ENCODE data around the gene TMPRSS3.

The TMPRSS3 gene

DNA sequence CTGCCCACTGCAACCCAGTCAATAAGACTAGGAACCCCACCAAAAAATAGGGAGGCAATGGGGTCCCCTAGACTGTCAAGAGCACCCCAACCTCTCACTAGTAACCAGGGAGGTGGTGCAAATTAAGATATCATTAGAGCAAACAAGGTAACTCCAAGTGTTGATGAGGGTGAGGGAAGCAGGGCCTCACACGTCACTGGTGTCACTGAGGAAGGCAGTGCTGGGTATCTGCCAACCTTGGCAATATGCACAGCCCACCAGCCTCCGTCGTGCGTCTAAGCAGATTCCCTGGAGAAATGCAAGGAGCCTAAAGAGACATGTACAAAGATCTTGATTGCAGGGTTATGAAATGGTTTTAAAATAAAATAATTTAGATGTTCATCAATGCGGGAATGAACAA, 11.6 kb upstream of the TMPRSS3 start:
- DNase-seq (ENCODE audit: low spot score): no peak

DNA sequence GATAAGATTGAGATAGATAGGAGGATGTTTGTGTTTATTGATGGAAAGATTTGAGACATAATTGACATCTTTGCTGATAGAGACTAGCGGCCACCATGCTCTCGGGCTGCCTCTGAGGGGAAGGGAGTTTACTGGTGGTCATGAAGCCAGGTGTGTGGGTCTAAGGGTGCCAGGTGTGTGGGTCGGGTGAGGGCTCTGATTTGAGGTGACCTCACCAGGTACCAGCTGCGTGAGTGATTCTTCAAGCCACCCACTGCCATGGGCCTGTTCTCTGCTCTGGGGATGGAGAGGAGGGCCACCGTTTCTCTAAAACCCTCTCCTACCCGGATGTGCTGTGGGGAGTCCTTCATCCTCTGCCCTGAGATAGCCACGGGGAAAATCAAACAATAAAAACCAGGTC, 11.0 kb upstream of the TMPRSS3 start:
- DNase-seq (ENCODE audit: low spot score): no peak

DNA sequence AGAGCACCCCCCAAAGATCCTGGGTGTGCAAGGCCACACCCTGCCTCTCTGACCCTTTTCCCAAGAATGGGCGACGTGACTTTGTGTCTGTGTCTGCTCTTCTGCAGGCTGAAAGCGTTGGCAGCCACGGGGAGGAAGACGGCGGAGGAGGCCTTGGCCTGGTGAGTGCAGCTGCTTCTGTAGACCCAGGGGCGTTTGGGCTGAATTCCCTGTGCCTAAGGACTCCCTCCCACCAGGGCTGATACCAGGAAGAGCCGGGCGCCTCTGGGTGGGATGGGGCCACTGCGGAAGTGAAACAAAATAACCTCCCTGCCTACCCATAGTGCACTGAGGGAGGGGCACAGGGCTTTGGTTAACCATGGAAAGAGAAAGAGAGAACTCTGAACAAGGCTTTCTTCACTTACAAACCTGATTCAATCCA, 10.4 kb upstream of the TMPRSS3 start:
- peak; percentile 56 for DNase-seq (ENCODE audit: low spot score)

DNA sequence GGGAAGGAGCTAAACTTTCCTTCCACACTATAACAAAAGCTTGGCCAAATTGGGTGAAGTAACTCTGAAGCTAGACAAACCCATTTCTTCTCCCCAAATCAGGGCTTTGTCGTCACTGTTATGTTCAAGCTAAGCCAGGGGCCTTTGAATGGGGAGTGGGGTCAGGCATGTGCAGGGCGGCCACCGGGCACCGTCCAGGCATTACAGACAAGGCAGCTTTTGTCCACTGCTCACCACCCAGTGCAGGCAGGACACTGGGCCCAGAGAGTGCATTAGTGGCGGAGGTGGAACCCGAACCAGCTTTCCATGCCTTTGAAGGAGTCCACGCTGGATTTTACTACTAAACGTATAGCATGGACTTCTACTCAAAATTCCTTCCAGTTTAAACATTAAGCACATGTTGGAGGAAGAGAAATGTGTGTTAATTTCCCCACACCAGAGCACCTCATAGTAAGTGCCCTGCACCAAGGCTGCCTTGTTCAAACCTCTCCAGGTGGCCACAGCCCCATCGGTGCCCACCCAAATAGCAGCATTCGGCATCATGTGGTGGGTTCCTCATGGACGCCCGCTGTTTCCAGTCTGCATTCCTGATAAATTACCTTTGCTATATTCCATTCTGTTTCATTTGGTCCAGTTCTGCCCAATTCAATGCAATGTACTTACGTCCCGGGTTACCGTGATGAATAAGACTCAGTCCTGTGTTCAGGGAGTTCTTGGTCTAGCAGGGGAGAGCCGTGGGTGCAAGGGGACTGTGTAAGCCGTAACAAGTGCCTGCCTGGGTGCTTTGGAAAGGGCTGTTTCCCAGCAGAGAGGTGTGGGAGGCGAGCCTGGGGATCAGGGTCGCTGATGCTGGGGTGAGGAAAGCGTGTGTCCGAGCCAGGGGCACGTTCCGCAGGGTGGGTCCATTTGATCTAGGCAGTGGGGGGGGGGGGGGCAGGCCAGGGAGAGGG, 9.5 kb upstream of the TMPRSS3 start:
- DNase-seq (ENCODE audit: low spot score): no peak

DNA sequence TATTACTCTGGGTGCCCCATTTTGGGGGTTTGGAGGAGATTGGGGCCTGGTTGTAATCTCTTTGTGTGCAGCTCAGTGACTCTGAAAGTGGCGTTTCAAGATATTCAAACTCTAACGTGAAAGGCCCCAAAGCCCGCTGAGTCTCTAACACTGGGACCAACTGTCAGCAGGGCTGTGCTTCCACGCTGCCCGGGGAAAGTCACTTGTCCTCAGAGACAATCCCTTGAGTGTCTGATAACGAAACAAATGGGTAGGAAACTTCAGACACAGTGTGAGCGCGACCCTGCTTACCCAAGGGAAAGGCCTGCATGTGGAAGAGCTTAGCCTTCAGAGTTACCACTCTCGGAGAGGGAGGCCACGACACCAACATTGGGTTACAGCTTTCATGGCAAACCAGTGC, 8.7 kb upstream of the TMPRSS3 start:
- no peak for DNase-seq (ENCODE audit: low spot score)

DNA sequence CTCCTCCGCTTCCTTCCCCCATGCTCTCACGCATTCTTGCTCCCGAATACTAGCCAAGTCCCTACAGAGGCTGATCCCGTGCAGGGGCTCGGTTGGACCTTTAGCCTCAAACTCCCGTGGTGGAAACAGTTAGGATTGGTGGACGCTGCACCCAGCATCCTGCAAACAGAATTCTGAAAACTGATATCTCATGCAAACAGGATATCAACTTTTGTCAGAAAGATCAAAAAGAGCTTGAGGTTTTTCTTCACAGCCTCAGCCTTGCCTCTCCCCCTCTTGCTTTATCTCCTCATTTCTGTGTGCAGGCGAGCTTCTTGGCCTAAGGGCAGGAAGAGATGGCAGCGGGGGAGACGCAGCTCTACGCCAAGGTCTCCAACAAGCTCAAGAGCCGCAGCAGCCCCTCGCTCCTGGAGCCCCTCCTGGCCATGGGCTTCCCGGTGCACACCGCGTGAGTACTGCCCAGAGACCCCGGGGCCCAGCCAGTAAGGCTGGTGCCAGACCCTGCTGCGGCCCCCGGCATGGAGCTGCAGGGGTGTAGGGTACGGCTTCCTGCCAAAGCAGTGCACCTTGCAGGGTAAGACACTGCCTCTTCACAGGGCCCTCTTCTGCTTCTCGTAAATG, 7.9 kb upstream of the TMPRSS3 start, which contains the start of gene UBASH3A:
TSS of gene UBASH3A (plus strand) at position 292 of the 621 bp plus-strand sequence. CDS start at position 336, 44 bp downstream.
- peak; percentile 67 for DNase-seq (ENCODE audit: low spot score)

DNA sequence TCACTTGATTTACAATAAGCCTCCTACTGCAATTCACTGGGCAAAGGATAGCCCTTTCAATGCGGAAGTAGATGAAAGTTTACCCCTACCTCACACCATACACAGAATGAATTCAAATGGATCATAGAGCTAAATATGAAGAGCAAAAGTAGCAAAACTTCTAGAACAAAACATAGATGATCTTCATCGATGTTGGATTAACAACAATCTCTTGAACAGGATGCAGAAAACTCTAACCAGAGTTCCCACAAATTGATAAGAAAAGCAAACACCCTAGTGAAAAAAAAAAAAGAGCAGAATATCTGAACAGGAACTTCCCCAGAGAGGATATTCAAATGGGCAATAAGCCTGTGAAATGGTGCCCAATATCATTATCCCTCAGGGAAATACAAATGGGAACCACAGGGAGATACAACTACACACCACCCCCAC, 6.0 kb upstream of the TMPRSS3 start:
- no peak for DNase-seq (ENCODE audit: low spot score)

DNA sequence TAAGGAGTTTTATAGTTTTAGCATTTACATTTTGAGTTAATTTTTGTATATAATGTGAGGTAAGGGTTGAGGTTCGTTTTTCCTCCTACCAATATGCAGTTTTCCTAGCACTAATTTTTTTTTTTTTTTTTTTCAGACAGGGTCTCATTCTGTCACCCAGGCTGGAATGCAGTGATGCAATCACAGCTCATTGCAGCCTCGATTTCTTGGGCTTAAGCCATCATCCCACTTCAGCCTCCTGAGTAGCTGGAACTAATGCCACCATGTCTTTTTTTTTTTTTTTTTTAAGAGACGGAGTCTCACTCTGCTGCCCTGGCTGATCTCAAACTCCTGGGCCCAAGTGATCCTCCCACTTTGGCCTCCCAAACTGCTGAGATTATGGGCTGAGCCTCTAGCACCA, 5.3 kb upstream of the TMPRSS3 start:
- no peak for DNase-seq (ENCODE audit: low spot score)

DNA sequence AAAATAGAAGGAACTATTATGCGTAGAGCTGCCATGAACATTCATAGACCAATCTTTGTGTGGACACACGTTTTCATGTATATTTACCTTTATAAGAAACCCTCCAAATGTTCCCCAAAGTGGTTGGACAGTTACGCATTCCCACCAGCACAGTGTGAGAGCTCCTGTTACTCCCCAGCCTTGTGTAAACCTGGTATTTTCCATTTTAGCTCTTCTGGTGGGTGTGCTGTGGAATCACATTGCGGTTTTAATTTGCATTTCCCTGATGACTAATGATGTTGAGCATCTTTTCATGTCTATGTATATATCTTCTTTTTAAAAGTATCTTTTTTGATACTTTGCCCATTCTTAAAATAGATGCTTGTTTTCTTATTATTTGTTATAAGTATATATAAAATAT, 4.7 kb upstream of the TMPRSS3 start:
- DNase-seq (ENCODE audit: low spot score): peak; percentile 39

DNA sequence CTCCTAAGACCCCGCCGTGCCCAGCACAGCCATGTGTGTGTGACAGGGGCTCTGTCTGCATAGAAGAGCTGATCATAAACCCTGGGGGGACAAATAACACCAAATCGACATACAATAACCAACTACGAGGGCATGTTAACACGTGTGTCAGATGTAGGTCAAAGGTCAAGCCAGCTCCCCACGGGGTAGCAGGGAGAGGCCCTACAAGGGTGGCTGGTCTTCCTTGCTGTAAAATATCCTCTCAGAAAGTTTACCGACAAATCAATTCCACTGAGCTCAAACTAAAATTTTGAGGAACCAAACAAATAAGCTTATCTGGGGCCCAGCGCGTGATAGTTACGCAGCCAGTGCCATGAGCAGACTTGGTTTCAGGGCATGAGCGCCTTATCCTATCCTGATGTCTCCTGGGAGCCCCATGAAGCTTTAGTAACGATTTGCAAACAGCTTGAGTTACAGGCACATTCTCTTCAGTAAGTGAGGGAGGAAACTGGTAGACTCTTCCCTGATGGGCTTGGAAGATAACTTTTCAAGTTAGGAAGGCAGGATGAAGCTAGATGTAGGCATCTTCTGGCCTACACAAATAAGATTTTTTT, 2.7 kb upstream of the TMPRSS3 start:
- DNase-seq (ENCODE audit: low spot score): no peak

DNA sequence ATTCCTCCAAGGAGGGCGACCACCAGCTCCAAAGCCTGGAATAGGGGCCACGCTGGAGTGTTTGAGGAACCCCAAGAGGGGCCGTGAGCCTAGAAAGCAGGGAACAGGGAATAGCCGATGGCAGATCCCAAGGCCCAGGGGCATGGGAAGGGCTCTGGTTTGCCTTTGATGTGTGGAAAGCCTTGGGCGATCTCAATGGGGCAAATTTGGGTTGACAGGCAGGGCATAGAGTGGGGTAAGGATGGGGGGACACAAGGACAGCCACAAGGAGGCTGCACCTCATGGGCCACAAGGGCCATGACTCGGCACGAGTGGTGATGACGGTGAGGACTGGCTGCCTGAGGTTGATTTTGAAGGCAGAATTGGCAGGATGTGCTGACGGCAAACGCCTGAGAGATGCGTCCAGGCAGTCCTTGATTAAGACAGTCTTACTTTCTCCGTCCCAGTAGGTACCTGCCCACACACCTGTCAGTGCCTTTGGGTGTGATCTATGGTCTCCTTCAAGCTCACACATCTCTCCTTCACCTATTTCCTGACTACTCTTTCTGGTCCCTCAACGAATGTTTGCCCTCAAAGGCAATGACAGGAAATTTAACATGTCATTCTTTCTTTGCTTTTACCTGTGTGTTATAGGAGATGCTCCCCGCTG, 2.0 kb upstream of the TMPRSS3 start:
- DNase-seq (ENCODE audit: low spot score): no peak

DNA sequence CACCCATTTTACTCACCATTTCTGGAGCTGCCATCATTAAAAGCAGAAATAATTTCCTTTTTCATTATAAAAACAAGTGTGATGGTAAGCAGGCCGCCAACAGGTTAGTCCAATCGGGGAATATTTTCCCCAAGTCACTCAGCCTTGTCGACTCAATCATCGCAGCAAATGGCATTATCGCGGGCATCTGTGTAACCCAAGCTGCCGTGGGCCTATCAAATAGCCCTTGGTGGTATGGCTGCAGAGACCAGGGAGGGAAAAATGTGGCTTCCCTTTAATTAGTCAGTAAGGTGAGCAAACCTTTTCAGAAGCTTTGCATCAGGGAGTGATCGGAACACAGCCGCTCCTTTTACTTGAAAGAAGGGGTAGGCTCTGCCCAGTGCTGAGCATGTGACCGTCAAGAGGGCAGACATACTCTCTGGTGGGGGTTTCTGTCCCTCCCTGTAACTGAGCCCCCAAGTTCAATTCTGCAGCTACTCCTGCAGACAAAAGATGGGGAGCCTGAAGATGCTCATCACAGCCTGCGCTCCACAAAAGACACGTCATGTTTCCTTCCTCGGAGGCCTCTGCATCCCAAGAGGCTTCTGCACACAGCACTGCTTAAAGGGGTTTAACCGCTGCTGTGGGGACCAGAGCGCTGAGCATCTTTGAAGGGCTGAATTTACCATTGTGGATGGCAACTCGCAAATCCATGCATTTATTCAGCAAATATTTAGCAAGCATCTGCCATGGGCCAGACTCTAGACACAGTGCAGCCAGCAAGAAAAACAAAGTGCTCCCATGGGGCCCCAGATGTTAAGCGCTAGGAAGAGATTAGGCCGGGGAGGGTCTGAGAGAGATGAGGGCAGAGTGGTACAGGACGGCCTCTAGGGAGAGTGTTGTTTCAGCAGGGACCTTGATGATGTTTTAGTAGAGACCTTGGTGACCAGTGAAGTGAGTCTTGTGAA, 1.2 kb upstream of the TMPRSS3 start:
- no peak for DNase-seq (ENCODE audit: low spot score)

DNA sequence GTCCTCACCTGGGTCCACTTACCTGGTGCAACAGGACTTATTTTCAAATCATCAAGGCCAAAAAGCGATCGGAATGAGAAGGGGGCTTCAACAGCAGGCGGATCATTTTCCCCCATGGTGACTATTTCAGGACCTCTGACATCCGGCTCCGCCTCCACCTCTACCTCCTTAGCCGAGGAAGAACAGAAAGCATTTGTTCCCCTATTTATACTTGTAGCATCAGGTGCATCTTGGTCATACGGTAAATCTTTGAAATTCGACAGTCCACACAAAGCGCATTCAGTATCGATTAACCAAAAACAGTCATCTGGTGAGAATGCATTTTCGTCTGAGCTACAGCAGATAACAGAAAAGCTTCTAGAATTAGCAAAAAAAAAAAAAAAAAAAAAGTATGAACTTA, 550 bp downstream of the TMPRSS3 start:
- no peak for DNase-seq (ENCODE audit: low spot score)

DNA sequence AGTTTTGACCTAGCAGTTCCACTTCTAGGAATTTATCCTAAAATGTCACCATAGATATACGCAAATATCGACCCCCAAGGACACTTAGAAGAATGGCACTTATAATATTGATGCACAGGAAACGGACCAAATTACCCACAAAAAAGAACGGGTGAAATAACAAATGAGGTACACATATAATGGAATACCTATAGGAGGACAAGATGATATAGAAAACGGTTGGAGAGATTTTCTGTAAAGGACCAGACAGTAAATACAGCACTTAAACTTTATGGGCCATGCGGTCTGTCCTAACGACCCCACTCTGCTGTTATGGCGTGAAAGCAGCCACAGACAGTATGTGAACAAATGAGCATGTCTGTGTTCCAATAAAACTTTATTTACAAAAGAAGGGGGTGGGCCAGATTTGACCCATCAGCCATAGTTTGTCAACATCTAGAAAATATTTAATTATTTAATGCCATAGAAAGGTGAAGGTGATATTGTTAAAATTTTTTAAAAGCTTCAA, 2.4 kb downstream of the TMPRSS3 start:
- DNase-seq (ENCODE audit: low spot score): no peak

DNA sequence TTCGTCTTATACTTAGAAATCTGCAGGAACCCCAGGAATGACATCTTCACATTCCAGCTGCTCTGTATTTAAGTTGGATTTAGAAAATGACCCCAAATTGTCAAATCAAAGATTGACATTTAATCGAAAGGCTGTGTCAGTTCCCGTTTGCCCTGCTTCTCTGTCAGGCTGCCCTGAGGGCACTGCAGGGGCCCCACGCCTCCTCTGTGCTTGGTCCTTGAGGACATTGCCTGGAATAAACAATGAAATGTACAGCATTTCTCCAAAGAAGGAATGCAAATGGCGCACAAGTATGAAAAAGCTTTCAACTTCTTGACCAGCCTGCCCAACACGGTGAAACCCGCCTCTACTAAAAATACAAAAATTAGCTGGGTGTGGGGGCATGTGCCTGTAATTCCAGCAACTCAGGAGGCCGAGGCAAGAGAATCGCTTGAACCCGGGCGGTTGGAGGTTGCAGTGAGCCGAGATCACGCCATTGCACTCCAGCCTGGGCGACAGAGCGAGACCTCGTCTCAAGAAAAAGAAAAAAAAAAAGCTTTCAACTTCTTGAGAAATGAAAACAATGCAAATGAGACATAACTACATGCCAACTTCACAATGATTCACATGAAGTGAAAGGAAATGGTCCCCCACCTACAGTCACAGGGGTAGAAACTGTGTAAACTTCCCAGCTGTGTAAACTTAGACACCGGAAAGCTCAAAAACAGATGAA, 3.0 kb downstream of the TMPRSS3 start:
- DNase-seq (ENCODE audit: low spot score): peak; percentile 57

DNA sequence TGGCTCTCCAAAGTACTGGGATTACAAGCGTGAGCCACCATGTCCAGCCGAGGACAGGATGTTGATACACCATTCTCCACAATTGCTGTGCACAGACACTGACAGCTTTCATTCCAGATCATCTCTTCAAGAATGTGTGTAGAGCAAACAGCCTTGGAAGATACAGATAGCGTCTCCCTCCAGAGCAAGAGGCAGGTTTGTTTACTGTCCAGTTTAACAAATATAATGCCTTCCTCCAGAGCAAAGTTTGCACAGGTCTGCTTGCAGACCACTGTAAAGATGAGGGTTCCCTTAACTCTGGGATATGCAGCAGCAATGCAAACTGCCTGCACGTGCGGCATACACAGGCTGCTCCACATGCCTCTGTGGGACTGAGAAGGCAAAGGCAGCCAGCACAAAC, 4.6 kb downstream of the TMPRSS3 start:
- DNase-seq (ENCODE audit: low spot score): no peak

DNA sequence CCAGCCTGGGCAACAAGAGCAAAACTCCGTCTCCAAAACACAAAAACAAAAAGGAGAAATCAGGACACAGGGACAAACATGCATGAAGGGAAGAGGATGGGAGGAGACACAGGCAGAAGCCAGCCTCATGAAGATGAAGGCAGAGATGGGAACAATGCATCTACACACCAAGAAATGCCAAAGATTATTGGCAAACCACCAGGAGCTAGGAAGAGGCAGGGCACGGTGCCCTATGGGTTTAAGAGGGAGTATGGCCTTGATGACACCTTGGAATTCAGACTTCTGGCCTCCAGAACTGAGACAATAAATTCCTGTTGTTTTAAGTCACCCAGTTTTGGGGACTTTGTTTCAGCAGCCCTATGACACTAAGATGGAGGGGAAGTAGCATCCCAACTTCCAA, 5.2 kb downstream of the TMPRSS3 start:
- DNase-seq (ENCODE audit: low spot score): no peak

DNA sequence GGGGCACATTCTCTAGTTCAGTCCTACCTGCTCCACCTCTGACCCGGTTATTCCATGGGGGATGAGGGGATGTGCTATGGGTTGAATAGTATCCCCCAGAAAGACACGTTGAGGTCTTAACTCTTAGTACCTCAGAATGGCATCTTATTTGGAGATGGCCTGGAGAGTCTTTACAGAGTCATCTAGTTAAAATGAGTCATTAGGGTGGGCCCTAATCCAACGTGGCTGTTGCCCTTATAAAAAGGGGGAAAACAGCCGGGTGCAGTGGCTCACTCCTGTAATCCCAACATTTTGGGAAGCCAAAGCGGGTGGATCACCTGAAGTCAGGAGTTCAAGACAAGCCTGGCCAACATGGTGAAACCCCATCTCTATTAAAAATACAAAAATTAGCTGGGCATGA, 5.7 kb downstream of the TMPRSS3 start:
- no peak for DNase-seq (ENCODE audit: low spot score)

DNA sequence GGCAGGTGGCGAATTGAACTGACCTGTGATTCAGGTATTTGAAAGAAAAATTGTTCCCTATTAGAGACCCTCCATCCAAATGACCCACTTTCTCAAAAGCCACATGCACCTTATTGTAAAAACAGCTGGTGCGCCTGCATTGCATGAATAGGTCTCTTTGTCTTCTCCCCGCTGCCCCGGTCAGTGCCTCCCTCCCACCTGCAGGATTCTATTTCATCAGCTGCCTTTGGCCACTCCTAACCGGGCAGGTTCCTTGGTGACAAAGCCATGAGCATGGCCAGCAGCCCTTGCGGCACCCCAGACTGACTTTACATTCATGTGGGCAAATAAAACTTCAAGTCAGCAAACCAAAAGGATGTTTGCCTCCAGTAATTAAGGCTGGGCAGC, 6.4 kb downstream of the TMPRSS3 start:
- DNase-seq (ENCODE audit: low spot score): no peak

DNA sequence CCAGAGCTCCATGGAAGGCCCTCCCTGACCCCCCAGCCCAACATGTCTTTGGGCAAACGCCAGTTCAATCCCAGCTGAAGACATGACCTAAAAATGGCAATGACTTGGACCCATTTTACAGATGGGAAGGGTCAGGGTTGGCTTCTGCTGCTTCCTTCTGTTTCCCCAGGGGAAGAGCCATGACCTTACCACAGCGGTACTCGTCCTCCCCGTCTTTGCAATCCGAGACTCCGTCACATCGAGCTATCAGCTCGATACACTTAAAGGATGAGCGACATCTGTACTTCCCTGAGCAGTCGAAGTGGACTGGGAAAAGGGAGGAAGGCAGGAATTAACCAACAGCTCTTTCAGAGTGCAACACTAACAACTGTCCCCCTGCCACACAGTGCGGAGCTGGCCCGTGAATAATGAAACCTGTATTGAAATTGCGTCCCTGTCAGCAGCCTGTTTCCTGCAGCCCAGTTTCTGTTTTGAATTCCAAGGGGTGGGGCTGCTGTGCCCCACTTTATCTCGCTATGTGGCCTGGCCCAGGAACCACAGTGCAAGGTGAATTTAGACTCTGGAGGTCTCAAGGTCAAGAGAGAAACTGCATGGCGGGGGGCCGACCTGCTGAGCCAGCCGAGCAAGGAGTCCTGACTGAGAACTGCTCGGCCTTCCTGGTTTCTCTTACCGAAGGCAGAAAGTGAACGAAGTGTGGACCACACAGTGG, 7.0 kb downstream of the TMPRSS3 start:
- no peak for DNase-seq (ENCODE audit: low spot score)

Measured in CD4-positive, alpha-beta T cell treated with Interleukin-2 at 100 ng/mL for 4 hours (primary cell).